ENCODE data around the gene PPFIA4.
"Not testable (repeated sequence)": the region's sequence is repeated elsewhere in the genome, so short reads cannot be mapped to it uniquely, and the experiment has no call there.

Gene PPFIA4

GRCh38 chr1:203026031-203026665, at the start of gene PPFIA4:
Gene PPFIA4 (plus strand): TSS chr1:203026491. CDS start chr1:203039009, 12,518 bp downstream.
- TF ChIP-seq Cebpa-rat (IDR thresholded peaks at IDR 0.05): no peak
- H3K36me3 ChIP-seq: peaks cover 54% of the 10 kb centered on the region
- H3K27ac ChIP-seq: peak within 1 kb of the TSS; percentile 79
- no peaks in the 10 kb centered on the region for H3K27me3 ChIP-seq
- peaks cover 15% of the 10 kb centered on the region for H4K20me1 ChIP-seq
- peak within 1 kb of the TSS; percentile 94 for H3K4me2 ChIP-seq
- H3K9me3 ChIP-seq: no peaks in the 10 kb centered on the region
- peak within 1 kb of the TSS; percentile 84 for H3K9ac ChIP-seq
- H3K4me1 ChIP-seq: peaks cover 45% of the 10 kb centered on the region
- peak within 1 kb of the TSS; percentile 86 for H3K4me3 ChIP-seq

- peaks cover 10% of the 10 kb centered on the region for H3K9me3 ChIP-seq
- TF ChIP-seq Cebpa-rat (IDR thresholded peaks at IDR 0.05): 0 out of 2 replicates have a peak, but pooled peaks have one; percentile 45
- H3K9ac ChIP-seq: no peak overlapping the region
- no peak overlapping the region for H3K27ac ChIP-seq
- H3K4me1 ChIP-seq: peaks cover 34% of the 10 kb centered on the region
- H3K36me3 ChIP-seq: no peaks in the 10 kb centered on the region
- H3K4me3 ChIP-seq: no peak overlapping the region
- H4K20me1 ChIP-seq: no peaks in the 10 kb centered on the region
- no peaks in the 10 kb centered on the region for H3K27me3 ChIP-seq
- no peak overlapping the region for H3K4me2 ChIP-seq
These were observed 49.7 kb upstream of the PPFIA4 start for GRCh38 chr1:202976633-202977032.

- H3K27me3 ChIP-seq: no peaks in the 10 kb centered on the region
- H4K20me1 ChIP-seq: no peaks in the 10 kb centered on the region
- H3K9me3 ChIP-seq: peaks cover 12% of the 10 kb centered on the region
- H3K4me3 ChIP-seq: no peak overlapping the region
- no peak overlapping the region for H3K9ac ChIP-seq
- H3K4me2 ChIP-seq: peak overlapping the region; percentile 67
- H3K36me3 ChIP-seq: no peaks in the 10 kb centered on the region
- H3K27ac ChIP-seq: peak overlapping the region; percentile 2; the same call in 1 of the 2 replicates
- peaks cover 41% of the 10 kb centered on the region for H3K4me1 ChIP-seq
- no peak for TF ChIP-seq Cebpa-rat (IDR thresholded peaks at IDR 0.05)
These were observed 46.8 kb upstream of the PPFIA4 start for GRCh38 chr1:202979459-202979858.

GRCh38 chr1:202981939-202982338, 44.4 kb upstream of the PPFIA4 start:
- H3K9me3 ChIP-seq: peaks cover 12% of the 10 kb centered on the region
- H4K20me1 ChIP-seq: no peaks in the 10 kb centered on the region
- H3K27me3 ChIP-seq: no peaks in the 10 kb centered on the region
- no peaks in the 10 kb centered on the region for H3K36me3 ChIP-seq
- no peak for TF ChIP-seq Cebpa-rat (IDR thresholded peaks at IDR 0.05)
- no peak overlapping the region for H3K9ac ChIP-seq
- H3K27ac ChIP-seq: no peak overlapping the region; the same call in 1 of the 2 replicates
- H3K4me2 ChIP-seq: no peak overlapping the region
- peaks cover 41% of the 10 kb centered on the region for H3K4me1 ChIP-seq
- H3K4me3 ChIP-seq: no peak overlapping the region

- Histone ChIP-seq H3K4me1 (peaks cover 51% of the 10 kb centered on the region), H3K9me3 (peaks cover 12% of the 10 kb centered on the region), H3K4me3 (no peak overlapping the region), H4K20me1 (no peaks in the 10 kb centered on the region), H3K27ac (no peak overlapping the region), H3K4me2 (no peak overlapping the region), H3K27me3 (no peaks in the 10 kb centered on the region), H3K9ac (no peak overlapping the region), H3K36me3 (no peaks in the 10 kb centered on the region)
- TF ChIP-seq Cebpa-rat (IDR thresholded peaks at IDR 0.05): no peak
These were observed 43.4 kb upstream of the PPFIA4 start for GRCh38 chr1:202982715-202983430.

GRCh38 chr1:202986120-202986519, 40.2 kb upstream of the PPFIA4 start:
- not testable (repeated sequence) for H3K27ac ChIP-seq, H3K9ac ChIP-seq, H4K20me1 ChIP-seq, H3K4me3 ChIP-seq, H3K9me3 ChIP-seq, H3K27me3 ChIP-seq, H3K4me2 ChIP-seq, H3K36me3 ChIP-seq
- peaks cover 33% of the 10 kb centered on the region for H3K4me1 ChIP-seq

GRCh38 chr1:202987255-202987654, 39.0 kb upstream of the PPFIA4 start:
- no peak for TF ChIP-seq Cebpa-rat (IDR thresholded peaks at IDR 0.05)
- H3K9ac ChIP-seq: no peak overlapping the region
- H3K4me2 ChIP-seq: no peak overlapping the region; the same call in 1 of the 2 replicates

GRCh38 chr1:202987922-202988583, 38.2 kb upstream of the PPFIA4 start:
- Histone ChIP-seq H3K9me3 (no peaks in the 10 kb centered on the region), H3K4me2 (peak overlapping the region; percentile 31), H3K9ac (no peak overlapping the region), H3K4me1 (peaks cover 23% of the 10 kb centered on the region), H4K20me1 (no peaks in the 10 kb centered on the region), H3K36me3 (no peaks in the 10 kb centered on the region), H3K4me3 (no peak overlapping the region), H3K27ac (no peak overlapping the region), H3K27me3 (no peaks in the 10 kb centered on the region)
- no peak for TF ChIP-seq Cebpa-rat (IDR thresholded peaks at IDR 0.05)

More at GRCh38 chr1:202987255-202987654, 39.0 kb upstream of the PPFIA4 start:
- peaks cover 25% of the 10 kb centered on the region for H3K4me1 ChIP-seq
- no peaks in the 10 kb centered on the region for H3K9me3 ChIP-seq
- no peak overlapping the region for H3K4me3 ChIP-seq
- H3K27ac ChIP-seq: no peak overlapping the region
- no peaks in the 10 kb centered on the region for H4K20me1 ChIP-seq
- H3K27me3 ChIP-seq: no peaks in the 10 kb centered on the region
- H3K36me3 ChIP-seq: no peaks in the 10 kb centered on the region

GRCh38 chr1:202989879-202990278, 36.4 kb upstream of the PPFIA4 start:
- no peaks in the 10 kb centered on the region for H3K36me3 ChIP-seq
- no peaks in the 10 kb centered on the region for H3K9me3 ChIP-seq
- H3K27me3 ChIP-seq: no peaks in the 10 kb centered on the region
- no peak overlapping the region for H3K27ac ChIP-seq
- H4K20me1 ChIP-seq: no peaks in the 10 kb centered on the region
- H3K4me1 ChIP-seq: peaks cover 23% of the 10 kb centered on the region
- H3K9ac ChIP-seq: no peak overlapping the region
- no peak overlapping the region for H3K4me2 ChIP-seq
- no peak for TF ChIP-seq Cebpa-rat (IDR thresholded peaks at IDR 0.05)
- H3K4me3 ChIP-seq: no peak overlapping the region

GRCh38 chr1:202991112-202991511, 35.2 kb upstream of the PPFIA4 start:
- H4K20me1 ChIP-seq: no peaks in the 10 kb centered on the region
- no peaks in the 10 kb centered on the region for H3K9me3 ChIP-seq
- no peak overlapping the region for H3K4me2 ChIP-seq
- no peak overlapping the region for H3K4me3 ChIP-seq
- no peaks in the 10 kb centered on the region for H3K27me3 ChIP-seq
- no peaks in the 10 kb centered on the region for H3K36me3 ChIP-seq
- H3K27ac ChIP-seq: no peak overlapping the region
- H3K9ac ChIP-seq: no peak overlapping the region
- peaks cover 23% of the 10 kb centered on the region for H3K4me1 ChIP-seq
- TF ChIP-seq Cebpa-rat (IDR thresholded peaks at IDR 0.05): no peak

All from BLaER1 (cell line).